Ascending aorta (tissue), 2 donors: ENCODE results near the gene GRPEL2. TPM values are rescaled to one million over a fixed set of nuclear protein-coding genes. Genes with fewer than 3 reads are reported as not detected.
A peak's percentile ranks its signal among the peaks of the same experiment; 100 is the strongest.

ENCODE experiments used
- DNase-seq, 2 donors: peaks; one replicate each; pipeline ENCODE4 v3.0.0-alpha.2; 2019; ENCODE audit warnings: low spot score in 2 of 2
- H3K27ac ChIP-seq, 2 donors: fragments of 200-600 bp; sonication (generic); one replicate each; pipeline ENCODE4 v1.5.1; 2016 to 2017; ENCODE audit warnings: mild to moderate bottlenecking in 1 of 2
- H3K27me3 ChIP-seq: fragments of 200-600 bp; sonication (generic); one replicate; pipeline ENCODE4 v1.5.1; 2017
- H3K36me3 ChIP-seq, 2 donors: fragments of 200-600 bp; sonication (generic); one replicate each; pipeline ENCODE4 v1.5.1; 2016
- H3K4me1 ChIP-seq, 2 donors: fragments of 200-600 bp; sonication (generic); one replicate each; pipeline ENCODE4 v1.5.1; 2016 to 2017; ENCODE audit warnings: mild to moderate bottlenecking in 1 of 2
- H3K4me3 ChIP-seq, 2 donors: fragments of 200-600 bp; sonication (generic); one replicate each; pipeline ENCODE4 v1.5.1; 2016 to 2017; ENCODE audit warnings: mild to moderate bottlenecking in 1 of 2
- H3K9me3 ChIP-seq, 2 donors: fragments of 200-600 bp; sonication (generic); one replicate each; pipeline ENCODE4 v1.5.1; 2016
- intact Hi-C: fragments of 100-400 bp; cut with DNase I; formaldehyde crosslinking; loops from one replicate; pipeline ENCODE4 v1.15.1; 2023
- total RNA-seq: library from RNA; depleted of rRNA; stranded (reverse); fragments of >200 nt; gene quantifications from one replicate; pipeline ENCODE4 v1.1.0, GENCODE V29; 2016
- TF ChIP-seq, protein P1 (sequence below), 3 experiments: fragments of 200-600 bp in 2 of 3; fragments of 450-650 bp in 1 of 3; sonication (generic) in 2 of 3; IDR thresholded peaks; one replicate each; pipeline ENCODE4 v1.5.1; 2016 to 2019; ENCODE audit warnings: antibody characterized with exemption in 3 of 3, mild to moderate bottlenecking in 1 of 3, moderate library complexity in 1 of 3

GRPEL2 gene
- total RNA-seq, 1 donor from 2014 or later = 7.8 TPM

DNA sequence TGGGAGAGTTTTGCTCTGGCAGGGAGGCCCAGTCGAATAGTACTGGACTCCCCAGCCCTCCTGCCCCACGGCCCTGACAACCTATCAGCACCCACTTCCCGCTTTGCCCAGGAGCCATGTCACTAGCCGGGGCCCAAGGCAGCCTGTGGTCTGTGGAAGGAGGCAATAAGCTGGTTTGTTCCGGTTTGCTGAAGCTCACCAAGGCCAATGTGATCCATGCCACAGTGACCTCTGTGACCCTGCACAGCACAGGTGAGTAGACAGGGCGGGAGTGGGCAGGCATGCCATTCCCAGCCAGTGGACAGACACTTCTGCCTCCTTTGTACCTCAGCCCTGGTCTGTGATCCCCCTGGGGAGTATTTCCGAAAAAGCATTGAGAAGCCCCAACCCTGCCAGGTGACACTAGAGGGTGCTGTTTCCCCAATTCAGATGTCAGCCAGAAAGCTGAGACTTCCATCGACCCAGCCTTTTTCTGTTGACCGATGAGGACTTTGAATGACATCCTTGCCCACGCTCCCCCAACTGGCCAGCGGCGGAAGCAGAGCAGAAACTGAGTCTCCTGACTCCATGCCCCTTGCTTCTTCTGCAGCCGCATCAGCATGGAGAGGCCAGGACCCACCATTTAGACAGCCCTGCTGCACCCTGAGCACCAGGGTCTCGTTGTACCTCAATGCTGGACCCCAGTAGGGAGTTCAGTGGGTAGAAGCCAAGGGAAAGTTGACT is 22.1 kb downstream of the GRPEL2 start:
- Histone ChIP-seq H3K4me1 (peaks cover 5 to 18% of the 10 kb centered on the region in 2 donors), H3K27ac (peak overlapping the region; percentile 55 to 62), H3K9me3 (no peaks in the 10 kb centered on the region), H3K4me3 (peak overlapping the region in 1 of 2 donors; percentile 32), H3K36me3 (no peaks in the 10 kb centered on the region), H3K27me3 (no peaks in the 10 kb centered on the region)
- TF ChIP-seq, protein P1, sequence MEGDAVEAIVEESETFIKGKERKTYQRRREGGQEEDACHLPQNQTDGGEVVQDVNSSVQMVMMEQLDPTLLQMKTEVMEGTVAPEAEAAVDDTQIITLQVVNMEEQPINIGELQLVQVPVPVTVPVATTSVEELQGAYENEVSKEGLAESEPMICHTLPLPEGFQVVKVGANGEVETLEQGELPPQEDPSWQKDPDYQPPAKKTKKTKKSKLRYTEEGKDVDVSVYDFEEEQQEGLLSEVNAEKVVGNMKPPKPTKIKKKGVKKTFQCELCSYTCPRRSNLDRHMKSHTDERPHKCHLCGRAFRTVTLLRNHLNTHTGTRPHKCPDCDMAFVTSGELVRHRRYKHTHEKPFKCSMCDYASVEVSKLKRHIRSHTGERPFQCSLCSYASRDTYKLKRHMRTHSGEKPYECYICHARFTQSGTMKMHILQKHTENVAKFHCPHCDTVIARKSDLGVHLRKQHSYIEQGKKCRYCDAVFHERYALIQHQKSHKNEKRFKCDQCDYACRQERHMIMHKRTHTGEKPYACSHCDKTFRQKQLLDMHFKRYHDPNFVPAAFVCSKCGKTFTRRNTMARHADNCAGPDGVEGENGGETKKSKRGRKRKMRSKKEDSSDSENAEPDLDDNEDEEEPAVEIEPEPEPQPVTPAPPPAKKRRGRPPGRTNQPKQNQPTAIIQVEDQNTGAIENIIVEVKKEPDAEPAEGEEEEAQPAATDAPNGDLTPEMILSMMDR (IDR thresholded peaks at IDR 0.05) = peak; percentile 85 to 87 (median 85)
- intact Hi-C loops = loop anchor here (2.0 kb wide), 2 partner anchors 67 to 195 kb away; no protein-coding TSS in a partner anchor
- peak in 1 of 2 donors; percentile 86 for DNase-seq

- DNase-seq = peak in 1 of 2 donors; percentile 59
- H3K27ac ChIP-seq = peak overlapping the region; percentile 7 to 55
- intact Hi-C loops = loop anchor here (2.0 kb wide), 2 partner anchors 67 to 195 kb away; no protein-coding TSS in a partner anchor
These were observed 22.8 kb downstream of the GRPEL2 start for GRCh38 chr5:149367972-149368645.

GRCh38 chr5:149370878-149371277 is 25.6 kb downstream of the GRPEL2 start:
- H3K27me3 ChIP-seq = no peaks in the 10 kb centered on the region
- no peak overlapping the region for H3K4me3 ChIP-seq
- peak overlapping the region; percentile 77 to 88 for H3K27ac ChIP-seq
- peaks cover 5 to 27% of the 10 kb centered on the region in 2 donors for H3K4me1 ChIP-seq
- DNase-seq = peak in 1 of 2 donors; percentile 60
- no peaks in the 10 kb centered on the region for H3K36me3 ChIP-seq
- no peaks in the 10 kb centered on the region for H3K9me3 ChIP-seq
- TF ChIP-seq, protein P1 (IDR thresholded peaks at IDR 0.05) = no peak
- intact Hi-C loops = no loop called here

More at GRCh38 chr5:149367972-149368645, 22.8 kb downstream of the GRPEL2 start:
- Histone ChIP-seq H3K9me3 (no peaks in the 10 kb centered on the region), H3K4me1 (peaks cover 5 to 23% of the 10 kb centered on the region in 2 donors), H3K4me3 (peak overlapping the region in 1 of 2 donors; percentile 32), H3K27me3 (no peaks in the 10 kb centered on the region), H3K36me3 (no peaks in the 10 kb centered on the region)
- TF ChIP-seq, protein P1 (IDR thresholded peaks at IDR 0.05) = no peak

GRCh38 chr5:149371296-149371962 is 26.1 kb downstream of the GRPEL2 start:
- intact Hi-C loops = no loop called here
- TF ChIP-seq, protein P1 (IDR thresholded peaks at IDR 0.05) = peak; percentile 40 to 49 (median 44)
- Histone ChIP-seq H3K9me3 (no peaks in the 10 kb centered on the region), H3K36me3 (no peaks in the 10 kb centered on the region), H3K4me3 (no peak overlapping the region), H3K27ac (peak overlapping the region; percentile 77 to 88), H3K27me3 (no peaks in the 10 kb centered on the region), H3K4me1 (peaks cover 5 to 27% of the 10 kb centered on the region in 2 donors)
- DNase-seq = peak in 1 of 2 donors; percentile 73

DNA sequence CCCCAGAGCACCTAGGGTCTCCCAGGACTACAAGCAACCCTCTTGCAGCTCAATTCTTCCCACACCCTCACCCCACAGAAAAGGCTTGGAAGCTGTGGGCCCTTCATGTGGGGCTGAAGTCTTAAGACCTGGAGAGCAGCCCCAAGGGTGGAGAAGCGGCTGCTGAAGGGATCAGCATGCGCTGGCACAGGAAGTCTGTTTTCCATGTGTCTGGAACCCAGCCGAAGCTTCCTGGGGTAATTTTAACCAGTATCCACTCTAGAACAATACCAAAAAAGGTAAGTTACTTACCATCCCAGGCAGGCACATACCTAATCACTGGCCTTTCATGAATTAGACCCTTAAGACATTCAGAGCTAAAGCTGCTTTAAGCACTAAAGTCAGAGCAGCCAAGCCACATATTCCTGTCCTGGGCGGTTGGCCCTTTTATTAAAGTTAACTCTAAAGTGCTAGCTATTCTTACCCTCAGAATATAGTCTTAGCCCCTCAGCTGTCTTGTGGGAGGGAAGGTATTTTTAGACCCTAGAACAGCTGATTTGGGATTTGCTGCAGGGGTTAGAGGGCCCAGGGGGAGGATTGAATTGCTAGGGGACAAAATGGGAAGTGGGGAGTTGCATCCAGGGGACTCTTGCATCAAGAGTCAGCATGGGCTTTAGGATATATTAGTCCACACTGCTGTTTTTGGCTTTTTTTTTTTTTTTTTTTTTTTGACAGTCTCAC is 26.9 kb downstream of the GRPEL2 start:
- intact Hi-C loops = no loop called here
- peak in 1 of 2 donors; percentile 70 for DNase-seq
- Histone ChIP-seq H3K4me3 (no peak overlapping the region), H3K27me3 (no peaks in the 10 kb centered on the region), H3K9me3 (no peaks in the 10 kb centered on the region), H3K27ac (peak overlapping the region; percentile 77 to 88), H3K36me3 (no peaks in the 10 kb centered on the region), H3K4me1 (peaks cover 5 to 27% of the 10 kb centered on the region in 2 donors)
- TF ChIP-seq, protein P1 (IDR thresholded peaks at IDR 0.05) = no peak
